ENCODE measurements around the gene TLK1. TPM values are rescaled to one million over a fixed set of nuclear protein-coding genes. Genes with fewer than 3 reads are reported as not detected.

The TLK1 gene
- total and polyA plus RNA-seq, 7 donors: 14.1 to 60.6 (median 37.9) TPM

DNA sequence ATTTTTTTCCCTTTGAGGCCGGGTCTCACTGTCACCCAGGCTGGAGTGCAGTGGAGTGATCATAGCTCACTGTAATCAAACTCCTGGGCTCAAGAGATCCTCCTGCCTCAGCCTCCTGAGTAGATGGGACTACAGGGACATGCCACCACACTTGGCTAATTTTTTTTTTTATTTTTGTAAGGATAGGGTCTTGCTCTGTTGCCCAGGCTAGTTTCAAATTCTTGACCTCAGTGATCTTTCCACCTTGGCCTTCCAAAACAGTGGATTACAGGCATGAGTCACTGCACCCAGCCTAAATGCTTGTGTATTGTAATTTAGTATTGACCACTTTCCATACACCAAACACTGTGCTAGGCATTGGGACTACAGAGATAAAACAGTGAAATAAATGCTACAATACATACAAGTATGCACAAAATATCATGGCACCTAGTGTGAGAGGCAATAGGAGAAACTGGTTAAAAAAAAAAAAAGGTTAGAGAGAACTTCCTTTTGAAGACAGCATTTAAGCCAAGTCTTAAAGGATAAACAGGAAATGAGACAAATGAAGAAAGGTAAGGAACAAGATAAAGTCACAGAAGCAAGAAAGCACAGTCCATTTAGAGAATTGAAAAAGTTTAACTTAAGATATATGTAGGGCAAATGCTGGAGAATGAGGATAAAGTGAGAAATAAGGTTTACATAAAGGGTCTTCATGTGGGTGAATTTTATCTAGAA, 118.3 kb downstream of the TLK1 start:
- WGBS, 2 donors: 91 to 93% methylated on average over 1 of the region's 1 CpG
- TF ChIP-seq EP300 (IDR thresholded peaks at IDR 0.05): no peak
- no peak for TF ChIP-seq POLR2A (IDR thresholded peaks at IDR 0.05)
- TF ChIP-seq, protein P1, sequence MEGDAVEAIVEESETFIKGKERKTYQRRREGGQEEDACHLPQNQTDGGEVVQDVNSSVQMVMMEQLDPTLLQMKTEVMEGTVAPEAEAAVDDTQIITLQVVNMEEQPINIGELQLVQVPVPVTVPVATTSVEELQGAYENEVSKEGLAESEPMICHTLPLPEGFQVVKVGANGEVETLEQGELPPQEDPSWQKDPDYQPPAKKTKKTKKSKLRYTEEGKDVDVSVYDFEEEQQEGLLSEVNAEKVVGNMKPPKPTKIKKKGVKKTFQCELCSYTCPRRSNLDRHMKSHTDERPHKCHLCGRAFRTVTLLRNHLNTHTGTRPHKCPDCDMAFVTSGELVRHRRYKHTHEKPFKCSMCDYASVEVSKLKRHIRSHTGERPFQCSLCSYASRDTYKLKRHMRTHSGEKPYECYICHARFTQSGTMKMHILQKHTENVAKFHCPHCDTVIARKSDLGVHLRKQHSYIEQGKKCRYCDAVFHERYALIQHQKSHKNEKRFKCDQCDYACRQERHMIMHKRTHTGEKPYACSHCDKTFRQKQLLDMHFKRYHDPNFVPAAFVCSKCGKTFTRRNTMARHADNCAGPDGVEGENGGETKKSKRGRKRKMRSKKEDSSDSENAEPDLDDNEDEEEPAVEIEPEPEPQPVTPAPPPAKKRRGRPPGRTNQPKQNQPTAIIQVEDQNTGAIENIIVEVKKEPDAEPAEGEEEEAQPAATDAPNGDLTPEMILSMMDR (IDR thresholded peaks at IDR 0.05): no peak
- no peak for TF ChIP-seq POLR2AphosphoS5 (IDR thresholded peaks at IDR 0.05)
- Histone ChIP-seq H3K27me3 (no peaks in the 10 kb centered on the region), H3K36me3 (peaks cover 0 to 73% (median 3%) of the 10 kb centered on the region in 4 donors), H3K9me3 (no peaks in the 10 kb centered on the region), H3K27ac (no peak overlapping the region), H3K4me1 (no peaks in the 10 kb centered on the region), H3K4me3 (no peak overlapping the region)
- intact Hi-C loops (cut with DNase I): no loop called here
- no peak for DNase-seq

DNA sequence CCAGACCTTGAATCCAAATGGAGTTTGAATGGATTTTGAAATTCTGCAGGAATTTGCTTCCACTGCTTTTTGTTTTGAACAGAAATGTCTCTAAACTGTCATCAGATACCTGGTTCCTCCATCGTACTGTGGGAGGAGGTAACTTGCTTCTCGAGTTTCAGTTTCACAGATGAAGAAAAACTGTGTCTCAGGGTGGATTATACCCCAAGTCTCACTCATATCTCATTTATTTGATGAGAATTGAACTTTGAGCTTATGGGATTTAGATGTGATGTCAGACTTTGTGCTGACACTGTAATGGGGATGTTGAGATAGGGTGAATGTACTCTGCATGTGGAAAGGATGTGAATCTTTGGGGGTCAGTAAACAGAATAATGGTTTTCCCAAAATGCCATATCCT, 124.2 kb downstream of the TLK1 start:
- peaks cover 0 to 62% (median 3%) of the 10 kb centered on the region in 4 donors for H3K36me3 ChIP-seq
- H3K4me1 ChIP-seq: no peaks in the 10 kb centered on the region
- DNase-seq: no peak
- 88 to 95% methylated on average over 2 of the region's 2 CpGs for WGBS, 2 donors
- H3K27me3 ChIP-seq: no peaks in the 10 kb centered on the region
- H3K4me3 ChIP-seq: no peak overlapping the region
- intact Hi-C loops (cut with DNase I): no loop called here
- TF ChIP-seq, protein P1 (IDR thresholded peaks at IDR 0.05): no peak
- TF ChIP-seq EP300 (IDR thresholded peaks at IDR 0.05) (no peak), POLR2A (IDR thresholded peaks at IDR 0.05) (no peak), POLR2AphosphoS5 (IDR thresholded peaks at IDR 0.05) (no peak)
- no peak overlapping the region for H3K27ac ChIP-seq
- no peaks in the 10 kb centered on the region for H3K9me3 ChIP-seq

DNA sequence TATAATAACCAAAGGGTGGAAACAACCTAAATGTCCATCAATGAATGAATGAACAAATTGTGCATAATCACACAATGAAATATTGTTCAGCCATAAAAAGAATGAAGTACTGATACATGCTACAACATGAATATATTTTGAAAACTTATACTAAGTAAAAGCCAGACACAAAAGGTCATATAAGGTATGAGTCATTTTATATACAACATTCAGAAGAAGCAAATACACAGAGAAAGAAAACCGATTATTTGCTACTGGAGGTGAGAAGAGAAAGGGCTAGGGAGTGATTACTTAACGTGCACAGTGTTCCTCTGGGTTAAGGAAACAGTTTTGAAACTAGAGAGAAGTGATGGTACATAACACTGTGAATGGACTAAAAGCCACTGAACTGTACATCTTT, 126.4 kb downstream of the TLK1 start:
- 18 to 40% methylated on average over 2 of the region's 2 CpGs for WGBS, 2 donors
- Histone ChIP-seq H3K9me3 (no peaks in the 10 kb centered on the region), H3K4me3 (no peak overlapping the region), H3K27ac (no peak overlapping the region), H3K27me3 (no peaks in the 10 kb centered on the region), H3K36me3 (peaks cover 0 to 53% (median 6%) of the 10 kb centered on the region in 4 donors), H3K4me1 (no peaks in the 10 kb centered on the region)
- DNase-seq: no peak
- TF ChIP-seq POLR2AphosphoS5 (IDR thresholded peaks at IDR 0.05): no peak
- TF ChIP-seq POLR2A (IDR thresholded peaks at IDR 0.05): no peak
- TF ChIP-seq, protein P1 (IDR thresholded peaks at IDR 0.05): no peak
- no peak for TF ChIP-seq EP300 (IDR thresholded peaks at IDR 0.05)
- intact Hi-C loops (cut with DNase I): no loop called here

DNA sequence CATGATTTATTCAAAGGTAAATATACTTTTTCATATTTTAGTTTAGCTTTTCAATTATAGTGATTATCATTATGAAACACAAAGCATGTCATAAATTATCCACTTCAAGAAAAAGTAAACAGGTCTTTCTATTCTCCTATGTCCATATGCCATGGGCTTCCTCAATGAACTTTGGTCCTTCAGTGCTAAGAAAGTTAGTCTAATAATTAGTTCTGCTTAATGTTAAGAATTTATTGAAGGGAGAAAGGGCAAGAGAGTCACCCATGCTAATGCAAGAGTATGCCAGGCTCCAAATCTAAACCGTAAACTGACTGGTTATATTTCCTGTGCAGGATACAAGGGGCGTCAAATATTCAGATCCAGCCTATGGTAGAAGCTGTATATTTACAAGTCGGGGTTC, 135.5 kb downstream of the TLK1 start:
- WGBS, 2 donors: 81 to 86% methylated on average over 3 of the region's 3 CpGs
- H3K27ac ChIP-seq: no peak overlapping the region
- no peaks in the 10 kb centered on the region for H3K4me1 ChIP-seq
- no peaks in the 10 kb centered on the region for H3K27me3 ChIP-seq
- TF ChIP-seq, protein P1 (IDR thresholded peaks at IDR 0.05): no peak
- TF ChIP-seq EP300 (IDR thresholded peaks at IDR 0.05) (no peak), POLR2AphosphoS5 (IDR thresholded peaks at IDR 0.05) (no peak), POLR2A (IDR thresholded peaks at IDR 0.05) (no peak)
- H3K36me3 ChIP-seq: peaks cover 0 to 35% (median 7%) of the 10 kb centered on the region in 4 donors
- intact Hi-C loops (cut with DNase I): no loop called here
- no peaks in the 10 kb centered on the region for H3K9me3 ChIP-seq
- DNase-seq: no peak
- no peak overlapping the region for H3K4me3 ChIP-seq

All from sigmoid colon (tissue), 7 donors.